ENCODE measurements around the gene ARAP2.

The ARAP2 gene

DNA sequence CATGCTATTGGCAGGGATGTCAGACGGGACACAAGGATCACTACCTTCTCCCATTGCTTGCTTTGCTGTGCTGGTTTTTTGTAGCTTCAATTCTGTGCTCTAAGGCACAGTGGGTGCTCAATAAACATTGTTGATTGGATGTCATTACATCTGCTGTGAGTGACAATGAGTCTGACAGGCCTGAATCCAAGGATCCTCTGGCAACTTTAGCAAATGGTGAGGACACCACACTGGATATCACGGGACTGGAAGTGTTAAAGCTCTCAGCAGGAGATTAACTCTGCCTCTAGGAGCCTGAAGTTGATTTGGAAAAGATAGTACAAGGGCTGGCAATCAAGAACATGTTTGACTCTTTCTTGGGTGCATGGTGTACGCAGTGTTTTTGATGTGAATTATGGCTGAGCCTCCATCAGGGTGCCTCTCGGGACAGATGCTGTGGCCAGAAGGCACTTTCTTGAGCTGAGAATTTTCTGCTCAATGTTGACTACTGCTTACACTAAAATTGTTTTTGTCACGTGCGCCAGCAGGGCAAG is 217.9 kb downstream of the ARAP2 start:
- DNase-seq: no peak

DNA sequence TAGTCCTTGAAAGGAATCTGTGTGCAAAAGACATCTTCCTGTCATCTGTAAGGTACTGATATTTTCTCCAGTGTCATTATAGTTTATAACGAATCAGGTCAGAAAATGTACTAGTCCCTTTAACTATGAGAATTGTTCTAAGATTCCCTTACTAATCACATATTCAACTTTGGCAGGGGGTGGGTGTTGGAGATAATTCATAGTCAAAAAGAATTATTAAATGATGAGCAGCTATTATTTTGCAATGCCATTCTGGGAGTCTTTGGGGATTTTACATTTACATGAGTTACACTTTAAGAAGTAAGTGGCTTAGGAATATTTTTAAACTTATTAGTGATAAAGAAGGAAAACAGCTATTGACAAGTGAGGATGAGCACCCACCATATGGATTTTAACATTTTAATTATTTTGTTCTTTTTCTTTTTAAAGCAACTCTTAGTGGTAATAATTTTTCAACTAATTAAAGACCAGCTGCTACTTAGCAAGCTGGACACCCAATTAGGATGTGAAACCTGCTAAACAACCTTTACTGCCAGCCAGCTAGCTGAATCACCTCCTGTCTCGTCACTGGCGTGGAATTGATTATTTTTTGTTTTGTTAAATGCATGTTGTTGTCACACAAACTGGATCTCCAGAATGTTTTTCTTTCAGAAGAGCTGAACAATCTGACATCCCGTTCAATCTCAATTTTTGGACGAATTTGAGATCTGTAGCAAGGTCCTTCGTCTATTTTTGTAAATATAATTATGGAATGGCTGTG is 219.2 kb downstream of the ARAP2 start:
- DNase-seq: no peak

DNA sequence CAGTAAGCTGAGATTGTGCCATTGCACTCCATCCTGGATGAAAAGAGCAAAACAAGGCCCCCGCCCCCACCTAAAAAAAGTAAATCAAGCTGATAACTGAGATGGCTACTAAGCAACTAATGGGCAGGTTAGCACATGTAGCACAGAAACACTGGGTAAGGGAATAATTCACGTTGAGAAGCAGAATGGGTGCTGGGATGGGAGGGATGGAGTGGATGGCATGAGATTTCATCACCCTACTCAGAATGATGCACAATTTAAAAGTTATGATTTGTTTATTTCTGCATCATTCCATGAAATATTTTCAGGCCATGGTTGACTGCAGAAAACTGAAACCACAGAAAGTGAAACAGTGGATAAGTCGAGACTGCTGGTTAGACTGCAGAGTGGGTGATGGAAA is 224.0 kb downstream of the ARAP2 start:
- no peak for DNase-seq

Measured in activated CD4-positive, CD25-positive, alpha-beta regulatory T cell treated with anti-CD3 and anti-CD28 coated beads, Interleukin-2, amount 50 U/mL, for 72 hours (primary cell).